ENCODE data around the gene DBNL.
A peak's percentile ranks its signal among the peaks of the same experiment; 100 is the strongest.
"Not testable (repeated sequence)": the region's sequence is repeated elsewhere in the genome, so short reads cannot be mapped to it uniquely, and the experiment has no call there.

Gene DBNL

DNA sequence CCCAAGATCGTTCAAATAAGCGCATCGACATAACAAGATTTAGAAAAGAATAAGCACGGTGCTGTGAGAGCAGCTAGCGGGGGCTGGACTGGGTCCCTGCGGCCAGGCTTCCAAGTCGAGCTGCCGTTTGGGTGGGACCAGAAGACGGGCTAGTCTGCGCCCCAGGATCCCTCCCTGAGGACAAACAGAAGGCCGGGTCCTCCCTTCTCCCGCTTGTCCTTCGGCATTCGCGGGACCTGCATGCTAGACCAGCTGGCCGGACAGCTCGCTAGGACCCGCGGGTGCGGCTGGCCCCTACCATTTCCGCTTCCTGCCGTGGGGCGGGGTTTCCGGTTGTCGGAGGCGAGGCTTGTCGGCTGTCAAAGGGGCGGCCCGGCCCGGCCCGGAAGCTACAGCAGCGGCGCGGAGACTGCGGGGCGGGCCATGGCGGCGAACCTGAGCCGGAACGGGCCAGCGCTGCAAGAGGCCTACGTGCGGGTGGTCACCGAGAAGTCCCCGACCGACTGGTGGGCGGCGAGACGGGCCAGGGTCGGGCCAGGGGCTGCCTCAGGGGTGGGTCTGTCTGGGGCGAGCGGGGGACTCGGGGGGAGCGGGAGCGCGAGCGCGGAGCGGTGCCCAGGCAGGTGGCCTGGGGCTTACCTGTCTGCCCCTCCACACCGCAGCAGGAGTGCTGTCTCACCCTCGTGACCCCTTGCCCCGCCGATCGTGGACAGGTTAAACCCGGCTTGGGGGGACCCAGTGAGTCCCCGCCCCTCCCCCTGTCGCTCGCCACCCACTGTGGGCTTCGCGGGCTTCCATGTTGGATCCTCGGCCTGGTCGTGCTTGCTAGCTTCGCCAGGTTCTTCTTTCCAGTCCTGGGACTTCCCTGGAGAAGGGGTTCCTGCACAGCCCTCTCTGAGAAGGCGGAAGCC lies at the start of gene DBNL:
TSS of gene DBNL (plus strand) at position 388 of the 911 bp plus-strand sequence. CDS start at position 424, 36 bp downstream.
- DNase-seq = peak; percentile 91

DNA sequence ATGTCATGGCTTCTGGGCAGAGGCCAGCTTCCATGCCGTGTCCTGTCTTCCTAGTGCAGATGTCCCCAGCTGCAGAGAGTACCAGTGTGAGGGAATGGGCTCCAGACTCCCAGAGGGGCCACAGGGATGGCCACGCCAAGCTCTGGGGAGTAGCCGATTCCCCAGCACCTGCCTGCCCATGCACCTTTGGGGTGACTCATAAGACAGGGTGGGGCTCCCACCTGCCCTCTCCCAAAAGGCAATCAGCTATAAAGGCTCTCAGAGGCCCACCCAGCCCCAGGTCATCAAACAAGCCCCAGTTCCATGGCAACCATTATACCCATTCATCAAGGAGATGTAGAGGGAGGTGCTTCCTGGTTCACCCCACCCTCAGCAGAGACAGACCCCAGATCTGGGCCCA lies 47.0 kb upstream of the DBNL start, which contains the start of gene SPDYE1:
TSS of gene SPDYE1 (plus strand) at position 366 of the 400 bp plus-strand sequence. CDS start 2,053 bp downstream, outside the sequence.
- DNase-seq = not testable (repeated sequence)

DNA sequence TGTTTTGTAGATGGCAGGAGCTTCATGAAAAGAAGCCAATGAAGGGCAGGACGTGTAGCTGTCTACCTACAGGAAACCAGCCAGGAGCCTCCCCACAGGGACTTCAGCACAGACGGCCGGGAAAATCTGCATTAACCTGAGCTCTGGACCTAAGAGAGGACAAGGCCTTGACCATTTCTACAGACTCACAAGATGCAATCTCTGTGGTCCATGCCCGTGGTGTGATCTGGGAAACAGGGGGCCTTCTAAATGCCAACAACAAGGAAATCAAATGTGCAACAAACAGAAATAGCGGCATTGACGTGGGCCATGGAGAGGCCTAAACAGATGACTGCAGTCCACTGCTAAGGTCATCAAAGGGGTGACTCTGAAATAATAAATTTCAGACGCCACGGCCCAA lies 32.4 kb upstream of the DBNL start:
- DNase-seq = not testable (repeated sequence)

DNA sequence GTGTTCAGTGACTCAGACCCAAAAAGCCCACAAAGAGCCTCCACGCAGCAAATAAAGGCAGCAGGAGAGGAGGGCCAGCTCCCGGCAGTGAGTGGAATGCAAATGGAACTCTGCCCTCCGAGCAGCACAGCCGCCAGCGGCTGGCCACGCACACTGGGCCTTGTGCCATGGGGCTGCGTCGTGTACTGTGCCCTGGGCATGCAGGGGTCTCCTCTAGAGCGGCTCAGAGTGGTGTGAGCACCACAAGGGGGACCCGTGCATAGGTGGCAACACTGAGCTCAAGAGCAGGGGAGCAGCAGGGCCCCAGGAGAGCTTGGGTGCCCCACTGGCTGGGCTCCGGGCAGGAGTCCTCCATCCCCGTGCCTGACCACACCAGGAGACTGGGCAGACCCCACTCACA lies 29.4 kb upstream of the DBNL start:
- not testable (repeated sequence) for DNase-seq

DNA sequence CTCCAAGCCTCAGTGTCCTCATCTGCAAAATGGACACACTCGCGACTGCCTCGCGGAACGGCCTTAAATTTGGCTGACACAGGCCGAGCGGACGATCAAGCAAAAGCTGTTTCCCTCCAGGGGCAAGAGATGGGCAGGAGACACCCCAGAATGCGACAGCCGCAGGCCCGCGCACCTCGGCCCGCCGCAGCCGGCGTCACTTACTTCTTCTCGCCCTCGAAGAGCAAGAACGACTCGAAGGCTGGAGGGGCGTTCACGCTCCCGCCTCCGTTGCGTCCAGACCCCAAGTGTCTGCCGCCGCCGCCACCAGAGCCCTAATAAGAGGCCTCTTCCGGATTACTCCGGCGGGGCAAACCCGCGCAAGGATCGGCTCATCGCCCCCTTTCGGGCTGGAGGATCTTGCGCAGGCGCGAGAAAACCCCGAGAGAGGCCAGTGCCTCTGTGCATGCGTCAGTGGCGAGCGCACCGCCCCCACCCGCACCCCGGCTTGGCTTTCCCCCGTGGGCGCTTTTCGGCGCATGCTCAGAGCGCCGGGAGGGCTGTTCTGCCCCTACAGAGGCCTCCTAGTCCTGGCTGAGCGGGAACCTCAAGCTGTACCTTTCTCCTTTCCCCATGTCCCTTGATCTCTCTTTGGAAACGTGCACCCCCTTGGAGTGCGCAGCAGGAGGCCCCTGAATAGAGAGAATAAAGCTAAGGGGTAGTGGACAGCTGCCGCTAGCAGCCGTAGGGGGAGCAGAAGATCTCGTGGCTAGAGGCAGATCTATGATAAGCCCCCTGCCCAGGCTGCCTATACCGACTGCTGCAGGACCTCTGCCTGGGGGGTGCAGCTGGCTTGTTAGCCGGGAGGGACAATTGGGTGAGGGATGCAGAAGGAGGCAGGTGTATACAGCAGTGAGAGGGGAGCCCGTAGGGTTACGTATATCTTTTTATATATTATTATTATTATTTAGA lies 25.4 kb upstream of the DBNL start:
- DNase-seq = peak; percentile 99

DNA sequence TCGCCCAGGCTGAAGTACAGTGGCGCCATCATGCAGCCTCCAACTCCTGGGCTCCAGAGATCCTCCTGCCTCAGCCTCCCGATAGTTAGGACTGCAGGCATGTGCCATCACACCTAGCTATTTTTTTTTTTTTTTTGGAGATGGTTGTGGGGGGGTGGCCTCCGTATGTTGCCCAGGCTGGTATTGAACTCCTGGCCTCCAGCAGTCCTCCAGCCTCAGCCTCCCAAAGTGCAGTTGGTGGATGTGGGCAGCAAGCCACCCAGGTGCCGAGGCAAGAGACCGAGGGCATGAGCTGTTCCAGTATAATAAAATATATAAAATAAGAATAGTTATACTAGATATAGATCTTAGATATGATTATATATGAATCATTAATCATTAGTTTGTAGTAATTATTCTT lies 24.7 kb upstream of the DBNL start:
- not testable (repeated sequence) for DNase-seq

DNA sequence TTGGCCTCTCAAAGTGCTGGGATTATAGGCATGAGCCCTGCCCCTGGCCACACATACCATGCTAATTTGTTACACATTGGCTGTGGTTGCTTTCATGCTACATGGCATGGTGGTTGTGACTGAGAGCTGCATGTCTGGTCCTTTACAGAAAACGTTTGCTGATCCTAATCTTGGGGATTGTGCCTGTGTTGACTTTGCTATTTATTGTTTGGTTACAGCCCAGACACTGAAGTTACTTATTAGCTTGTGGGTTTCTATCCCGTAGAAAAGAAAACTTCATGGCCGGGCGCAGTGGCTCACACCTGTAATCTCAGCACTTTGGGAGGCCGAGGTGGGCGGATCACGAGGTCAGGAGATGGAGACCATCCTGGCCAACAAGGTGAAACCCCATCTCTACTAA lies 22.4 kb upstream of the DBNL start:
- DNase-seq = not testable (repeated sequence)

DNA sequence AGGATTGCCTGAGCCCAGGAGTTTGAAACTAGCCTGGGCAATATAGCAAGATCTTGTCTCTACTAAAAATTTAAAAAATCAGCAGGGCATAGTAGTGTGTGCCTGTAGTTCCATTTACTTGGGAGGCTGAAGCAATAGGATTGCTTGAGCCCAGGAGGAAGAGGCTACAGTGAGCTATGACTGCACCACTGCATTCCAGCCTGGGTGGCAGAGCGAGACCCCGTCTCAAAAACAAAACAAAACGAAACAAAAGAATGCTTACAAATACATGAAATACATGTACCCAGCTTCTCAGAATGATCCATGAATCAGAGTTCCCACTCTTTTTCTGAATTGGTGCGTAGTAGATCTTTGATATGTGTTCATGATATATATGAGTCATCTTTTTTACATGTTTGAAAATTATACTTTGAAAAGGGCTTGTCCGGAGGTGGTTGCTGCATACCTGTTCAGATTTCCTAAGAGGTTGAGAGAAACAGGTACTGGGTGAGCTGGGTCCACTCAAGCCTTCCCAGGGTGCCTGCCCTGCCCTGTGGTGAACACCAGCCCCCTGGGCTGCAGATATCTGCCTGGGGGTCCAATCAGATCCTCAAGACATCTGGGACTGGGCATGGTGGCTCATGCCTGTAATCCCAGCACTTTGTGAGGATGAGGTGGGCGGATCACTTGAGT lies 21.6 kb upstream of the DBNL start:
- not testable (repeated sequence) for DNase-seq

DNA sequence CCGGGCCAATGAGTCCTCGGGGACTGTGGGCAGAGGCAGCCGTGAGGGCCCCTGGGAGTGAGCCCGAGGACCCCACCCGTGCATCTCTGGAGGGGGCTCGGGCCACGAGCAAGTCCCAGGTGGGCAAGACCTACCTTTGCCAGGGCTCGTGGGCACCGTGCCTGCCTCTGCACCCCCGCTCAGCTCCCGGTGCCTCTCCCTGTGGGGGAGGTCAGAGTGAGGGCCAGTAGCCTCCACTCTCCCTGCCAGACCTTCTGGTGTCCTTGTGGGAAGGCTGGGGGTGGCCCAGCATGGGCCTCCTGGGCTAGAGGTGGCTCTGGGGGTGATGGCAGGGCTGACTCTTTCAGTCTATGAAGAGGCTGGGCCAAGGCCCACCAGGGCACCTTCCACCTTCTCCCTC lies 15.1 kb upstream of the DBNL start:
- not testable (repeated sequence) for DNase-seq

DNA sequence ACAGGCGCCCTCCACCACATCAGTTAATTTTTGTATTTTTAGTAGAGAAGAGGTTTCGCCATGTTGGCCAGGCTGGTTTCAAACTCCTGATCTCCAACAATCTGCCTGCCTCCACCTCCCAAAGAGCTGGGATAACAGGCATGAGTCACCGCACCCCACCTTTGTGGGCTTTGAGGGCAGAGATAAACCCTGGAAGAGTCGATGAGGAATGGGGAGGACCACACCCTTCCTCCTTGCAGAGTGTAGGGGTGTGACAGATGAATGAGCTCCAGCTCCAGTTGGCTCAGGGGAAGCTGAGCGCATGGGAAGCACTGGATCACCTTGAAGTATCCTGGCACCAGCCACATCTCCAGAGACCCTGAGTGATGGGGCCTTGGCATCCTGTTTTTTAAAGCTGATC lies 14.5 kb upstream of the DBNL start:
- not testable (repeated sequence) for DNase-seq

DNA sequence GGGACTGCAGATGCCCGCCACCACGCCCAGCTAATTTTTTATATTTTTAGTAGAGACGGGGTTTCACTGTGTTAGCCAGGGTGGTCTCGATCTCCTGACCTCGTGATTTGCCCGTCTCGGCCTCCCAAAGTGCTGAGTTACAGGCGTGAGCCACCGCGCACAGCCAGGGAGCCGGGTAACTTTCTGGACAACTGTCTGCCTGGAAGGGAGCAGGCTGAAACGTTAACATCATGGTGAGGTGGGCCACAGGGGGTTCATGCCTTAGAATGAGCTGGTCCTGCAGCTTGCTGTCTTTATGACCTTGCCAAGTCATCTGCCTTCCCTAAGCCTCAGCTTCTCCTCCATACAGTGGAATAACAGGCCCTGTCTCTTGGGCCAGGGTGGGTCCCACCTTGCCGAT lies 13.2 kb upstream of the DBNL start:
- DNase-seq = not testable (repeated sequence)

DNA sequence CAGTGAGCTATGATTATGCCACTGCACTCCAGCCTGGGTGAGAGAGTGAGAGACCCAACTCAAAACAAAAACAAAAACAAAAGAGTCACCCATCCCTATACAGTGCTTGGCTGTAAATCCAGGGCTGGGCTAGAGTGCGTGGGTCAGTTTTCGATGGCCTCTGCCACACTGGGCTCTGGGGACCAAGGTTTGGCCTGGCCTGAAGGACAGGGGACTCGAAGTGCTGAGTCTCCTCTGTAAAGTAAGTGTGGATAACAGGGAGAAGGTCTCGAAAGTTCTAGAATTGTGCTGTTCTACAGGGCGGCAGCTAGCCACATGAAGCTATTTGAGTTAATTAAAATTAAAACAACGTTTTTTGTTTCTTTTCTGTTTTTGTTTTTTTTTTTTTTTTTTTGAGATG lies 12.5 kb upstream of the DBNL start:
- not testable (repeated sequence) for DNase-seq

DNA sequence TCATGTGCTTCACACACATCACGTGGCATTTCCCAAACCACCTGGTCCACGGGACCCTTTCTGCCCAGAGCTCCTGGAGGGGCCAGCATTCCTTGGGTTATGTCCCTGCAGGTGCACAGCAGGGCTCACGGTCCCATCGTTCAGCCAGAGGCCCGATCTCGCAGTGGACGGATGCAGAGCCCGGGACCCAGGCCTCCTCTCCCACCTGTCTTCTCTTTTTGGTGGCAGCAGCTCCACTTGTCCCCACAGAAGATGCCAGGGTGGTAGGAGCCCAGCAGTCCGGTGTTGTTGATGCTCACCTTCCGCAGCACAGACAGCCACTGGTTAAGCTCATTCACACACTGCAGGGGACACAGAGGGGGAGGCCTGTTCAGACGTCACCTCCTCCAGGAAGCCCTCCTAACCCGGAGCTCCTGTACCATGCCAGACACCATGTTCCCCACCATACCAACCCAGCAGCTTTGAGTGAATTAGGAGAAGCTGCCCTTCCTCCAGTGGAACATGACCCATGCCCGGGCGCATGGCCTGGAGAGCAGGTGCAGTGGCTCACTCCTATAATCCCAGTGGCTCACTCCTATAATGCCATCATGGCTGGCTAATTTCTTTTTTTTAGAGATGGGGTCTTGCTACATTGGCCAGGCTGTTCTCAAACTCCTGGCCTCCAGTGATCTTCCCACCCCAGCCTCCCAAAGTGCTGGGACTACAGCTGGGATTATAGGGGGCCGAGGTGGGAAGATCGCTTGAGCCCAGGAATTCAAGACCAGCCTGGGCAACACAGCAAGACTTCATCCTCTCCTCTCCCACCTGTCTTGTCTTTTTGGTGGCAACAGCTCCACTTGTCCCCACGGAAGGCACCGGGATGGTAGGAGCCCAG lies 10.3 kb upstream of the DBNL start:
- not testable (repeated sequence) for DNase-seq

DNA sequence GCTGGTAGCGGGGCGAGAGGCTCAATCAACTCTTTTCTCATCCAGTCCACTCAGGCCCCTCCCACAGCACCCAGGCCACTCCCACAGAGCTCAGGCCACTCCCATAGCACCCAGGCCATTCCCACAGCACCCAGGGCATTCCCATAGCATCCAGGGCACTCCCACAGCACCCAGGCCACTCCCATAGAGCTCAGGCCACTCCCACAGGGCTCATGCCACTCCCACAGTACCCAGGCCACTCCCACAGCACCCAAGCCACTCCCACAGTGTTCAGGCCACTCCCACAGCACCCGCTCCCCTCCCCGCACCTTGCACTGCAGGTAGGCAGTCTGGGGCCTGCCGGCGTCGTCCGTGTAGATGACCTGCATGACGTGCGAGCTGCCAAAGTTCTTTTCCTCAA lies 8.1 kb upstream of the DBNL start:
- DNase-seq = not testable (repeated sequence)

DNA sequence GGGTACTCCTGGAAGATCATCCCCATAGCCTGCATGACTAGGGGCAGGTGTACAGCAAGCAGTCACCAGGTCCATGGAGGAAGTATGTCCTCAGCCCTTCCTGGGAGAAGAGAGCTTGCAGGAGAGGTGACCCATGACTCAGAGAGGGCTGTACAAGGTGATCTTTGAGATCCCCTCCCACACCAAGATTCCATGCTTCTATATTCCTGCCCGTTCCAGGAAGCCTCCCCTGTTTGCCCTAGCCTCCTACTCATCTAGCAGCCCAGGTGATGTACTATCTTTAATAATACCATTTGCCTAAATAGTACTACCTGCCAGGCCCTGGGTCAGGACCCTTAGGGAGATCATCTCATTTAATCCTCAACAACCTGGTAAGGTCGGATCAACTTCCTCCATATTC lies 6.6 kb upstream of the DBNL start:
- DNase-seq = not testable (repeated sequence)

DNA sequence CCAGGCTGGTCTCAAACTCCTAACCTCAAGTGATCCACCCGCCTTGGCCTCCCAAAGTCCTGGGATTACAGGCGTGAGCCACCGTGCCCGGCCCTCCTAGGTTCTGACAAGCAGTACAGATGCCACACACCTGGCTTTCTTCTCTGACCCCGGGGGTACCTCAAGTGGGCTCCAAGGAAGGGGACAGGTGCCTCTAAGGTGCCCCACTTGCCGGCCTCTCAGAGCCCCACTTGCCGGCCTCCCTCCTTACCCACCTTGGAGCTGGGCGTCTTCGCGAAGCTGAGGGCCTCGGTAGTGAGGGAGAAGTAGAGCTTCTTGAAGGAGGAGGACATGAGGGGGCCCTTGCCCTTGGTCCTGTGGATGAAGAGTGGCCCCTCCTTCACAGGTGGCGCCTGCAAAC lies 5.9 kb upstream of the DBNL start:
- not testable (repeated sequence) for DNase-seq

DNA sequence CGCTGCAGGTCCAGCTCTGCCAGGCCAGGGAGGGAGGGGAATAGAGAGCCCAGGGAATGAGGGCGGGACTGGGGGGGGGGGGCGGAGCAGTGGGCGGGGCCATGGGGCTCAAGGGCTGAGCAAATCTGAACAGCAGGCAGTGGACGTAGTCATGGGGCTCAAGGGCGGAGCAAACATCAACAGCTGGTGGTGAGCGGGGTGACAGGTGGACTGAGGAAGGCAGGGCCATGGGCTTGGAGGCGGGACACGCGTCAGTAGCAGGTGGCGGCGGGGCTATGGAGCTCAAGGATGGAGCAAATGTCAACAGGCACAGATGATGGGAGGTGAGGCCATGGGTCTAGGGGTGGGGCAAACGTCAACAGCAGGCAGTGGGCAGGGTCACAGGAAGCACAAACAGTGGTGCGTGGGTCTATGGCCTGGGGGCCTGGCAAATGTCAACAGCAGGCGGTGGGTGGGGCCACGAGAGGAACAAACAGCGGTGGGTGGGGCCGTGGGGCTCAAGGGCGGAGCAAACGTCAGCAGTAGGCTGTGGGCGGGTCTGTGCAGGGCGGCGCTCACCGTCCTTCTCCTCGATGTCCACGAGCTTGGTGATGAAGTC lies 5.4 kb upstream of the DBNL start:
- peak; percentile 86 for DNase-seq

DNA sequence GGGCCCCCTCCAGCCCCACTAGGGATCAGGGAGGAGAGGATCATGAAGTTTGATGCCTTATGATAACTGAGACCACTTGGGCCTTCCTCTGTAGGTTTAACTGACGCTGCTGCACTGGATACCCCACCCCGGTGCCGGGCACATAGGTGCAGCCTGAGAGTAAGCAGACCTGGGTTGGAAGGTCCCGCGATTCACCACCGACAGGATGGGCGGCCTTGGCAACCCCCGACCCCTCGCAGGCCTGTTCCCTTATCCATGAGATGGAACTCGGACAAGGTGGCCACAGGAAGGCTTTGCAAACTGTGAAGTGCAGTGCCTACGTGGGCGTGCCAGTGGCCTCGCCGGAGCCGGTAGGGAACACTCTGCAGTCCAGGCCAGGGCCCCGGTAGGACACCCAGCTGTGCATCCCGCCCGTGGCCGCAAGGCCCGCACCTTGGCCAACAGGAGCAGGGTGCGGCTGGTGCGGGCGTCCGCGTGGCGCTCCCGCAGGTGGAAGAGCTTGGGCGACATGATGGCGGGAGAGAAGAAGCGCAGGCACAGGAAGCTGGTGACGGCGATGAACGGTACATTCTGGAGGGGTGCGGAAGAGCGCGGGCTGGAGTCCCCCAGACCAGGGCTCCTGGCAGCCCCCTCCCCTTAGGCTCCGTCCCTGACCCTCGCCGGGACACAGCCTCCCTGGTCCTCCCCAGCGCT lies 4.6 kb upstream of the DBNL start:
- not testable (repeated sequence) for DNase-seq

DNA sequence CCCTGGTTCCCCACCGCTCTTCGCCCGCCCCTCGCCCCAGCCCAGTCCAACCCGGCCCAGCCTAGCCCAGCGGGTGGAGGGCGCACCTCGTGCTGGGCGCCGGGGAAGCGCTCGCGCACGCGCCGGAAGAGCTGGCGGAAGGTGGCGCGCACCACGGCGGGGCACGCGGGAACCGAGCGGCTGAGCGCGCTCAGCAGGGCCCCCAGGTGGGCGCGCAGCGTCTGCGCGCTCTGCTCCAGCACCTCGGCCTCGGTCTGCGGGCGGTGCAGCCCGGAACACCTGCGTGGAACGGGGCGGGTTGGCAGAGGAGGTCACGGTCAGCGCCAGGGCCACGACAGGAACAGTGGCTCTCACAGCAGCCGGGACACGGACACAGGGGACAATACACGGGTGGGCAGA lies 4.0 kb upstream of the DBNL start:
- peak; percentile 74 for DNase-seq

DNA sequence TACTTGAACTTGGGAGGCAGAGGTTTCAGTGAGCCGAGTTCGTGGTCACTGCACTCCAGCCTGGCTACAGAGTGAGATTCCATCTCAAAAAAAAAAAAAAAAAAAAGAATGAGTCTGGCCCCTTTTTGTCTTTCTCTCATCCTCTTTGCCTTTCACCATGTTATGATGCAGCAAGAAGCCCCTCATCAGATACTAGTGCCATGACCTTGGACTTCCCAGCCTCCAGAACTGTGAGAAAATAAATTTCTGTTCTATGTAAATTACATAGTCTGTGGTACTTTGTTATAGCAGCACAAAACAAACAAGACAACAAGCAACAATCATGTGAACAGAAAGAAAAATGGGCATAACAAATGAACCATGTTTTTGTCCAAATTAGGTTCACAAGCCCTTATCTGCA lies 2.3 kb upstream of the DBNL start:
- DNase-seq = no peak

DNA sequence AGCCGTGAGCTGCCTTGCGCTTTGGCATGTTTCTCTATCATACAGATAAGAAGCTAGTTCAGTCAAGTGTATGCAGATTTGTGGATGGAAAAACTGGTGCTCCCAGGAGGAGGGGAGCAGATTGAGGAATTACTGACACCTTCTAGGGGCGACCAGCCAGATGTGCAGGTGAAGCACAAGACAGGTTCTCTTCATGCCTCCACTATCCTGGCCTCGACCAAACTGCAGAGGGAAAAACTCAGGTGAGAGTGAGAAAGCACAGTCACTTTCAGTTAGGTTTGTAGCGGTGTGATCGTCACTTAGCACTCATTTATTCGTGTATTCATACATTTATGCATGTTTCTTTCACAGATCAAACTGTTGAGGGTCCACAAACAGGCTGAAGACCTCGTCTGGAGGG lies 600 bp upstream of the DBNL start:
- DNase-seq = no peak
